GM18907 (cell line): ENCODE data around the gene FBXW5.

Source experiments
- ATAC-seq: cut with Tn5 transposase; IDR thresholded peaks from one replicate; pipeline ENCODE4 v1.9.1; 2021; ENCODE audit warnings: mild to moderate bottlenecking, moderate library complexity; ENCODE audit not compliant: unreplicated experiment

The FBXW5 gene

GRCh38 chr9:136949817-136950655 lies 5.5 kb upstream of the FBXW5 start:
- peak; percentile 76 for ATAC-seq

GRCh38 chr9:136949239-136949816 lies 4.8 kb upstream of the FBXW5 start:
- ATAC-seq: no peak

GRCh38 chr9:136947955-136948510 lies 3.5 kb upstream of the FBXW5 start:
- no peak for ATAC-seq

GRCh38 chr9:136947028-136947891 lies 2.7 kb upstream of the FBXW5 start:
- ATAC-seq: no peak

GRCh38 chr9:136946228-136947027 lies 1.9 kb upstream of the FBXW5 start:
- no peak for ATAC-seq

- no peak for ATAC-seq
These were observed 1.0 kb upstream of the FBXW5 start for GRCh38 chr9:136945333-136946227.

- peak; percentile 34 for ATAC-seq
These were observed 373 bp downstream of the FBXW5 start for GRCh38 chr9:136944212-136944518.

- ATAC-seq: peak; percentile 14
These were observed 987 bp downstream of the FBXW5 start for GRCh38 chr9:136943291-136944211.

GRCh38 chr9:136942881-136943230 lies 1.7 kb downstream of the FBXW5 start:
- no peak for ATAC-seq

GRCh38 chr9:136942112-136942880 lies 2.2 kb downstream of the FBXW5 start:
- no peak for ATAC-seq

GRCh38 chr9:136941231-136942111 lies 3.1 kb downstream of the FBXW5 start:
- no peak for ATAC-seq

GRCh38 chr9:136940526-136941230 lies 3.9 kb downstream of the FBXW5 start:
- no peak for ATAC-seq

- ATAC-seq: no peak
These were observed 4.5 kb downstream of the FBXW5 start for GRCh38 chr9:136939996-136940525.

- no peak for ATAC-seq
These were observed 5.0 kb downstream of the FBXW5 start for GRCh38 chr9:136939431-136939995.

- ATAC-seq: no peak
These were observed 7.1 kb downstream of the FBXW5 start for GRCh38 chr9:136937186-136938001.
